HT-29 (cell line): Measurements from ENCODE around the gene RNF32. TPM values are rescaled to one million over a fixed set of nuclear protein-coding genes. Genes with fewer than 3 reads are reported as not detected.
A peak's percentile ranks its signal among the peaks of the same experiment; 100 is the strongest.

Experiments
- DNase-seq: peaks from one replicate; pipeline ENCODE4 v3.0.0-alpha.2; 2015; ENCODE audit warnings: low spot score
- total RNA-seq: library from RNA; depleted of rRNA; stranded (reverse); fragments of >200 nt; shearing (Covaris generic); gene quantifications from 2 replicates; pipeline ENCODE4 v1.2.3, GENCODE V29; 2014; rRNA removed

Gene RNF32
- total RNA-seq = 0.66 and 1.9 TPM in 2 replicates

- peak; percentile 96 for DNase-seq
These were observed at the start of gene RNF32 for GRCh38 chr7:156640257-156640948. RNF32 (plus strand) TSS chr7:156640774; CDS start chr7:156643878, 3,104 bp downstream.

- no peak for DNase-seq
These were observed 48.3 kb upstream of the RNF32 start for GRCh38 chr7:156592155-156592884.

- DNase-seq = no peak
These were observed 46.1 kb upstream of the RNF32 start for GRCh38 chr7:156594283-156595080.

GRCh38 chr7:156600496-156600895 is 40.1 kb upstream of the RNF32 start:
- no peak for DNase-seq

GRCh38 chr7:156602283-156602682 is 38.3 kb upstream of the RNF32 start:
- DNase-seq = no peak

- DNase-seq = no peak
These were observed 37.6 kb upstream of the RNF32 start for GRCh38 chr7:156603011-156603410.

- no peak for DNase-seq
These were observed 36.9 kb upstream of the RNF32 start for GRCh38 chr7:156603629-156604028.

GRCh38 chr7:156604311-156604710 is 36.3 kb upstream of the RNF32 start:
- no peak for DNase-seq

- no peak for DNase-seq
These were observed 35.5 kb upstream of the RNF32 start for GRCh38 chr7:156604836-156605695.

GRCh38 chr7:156606135-156606534 is 34.4 kb upstream of the RNF32 start:
- no peak for DNase-seq

GRCh38 chr7:156606691-156607331 is 33.8 kb upstream of the RNF32 start:
- no peak for DNase-seq

- DNase-seq = no peak
These were observed 33.0 kb upstream of the RNF32 start for GRCh38 chr7:156607332-156608172.

GRCh38 chr7:156608173-156608478 is 32.4 kb upstream of the RNF32 start:
- DNase-seq = no peak

- DNase-seq = peak; percentile 80
These were observed 31.3 kb upstream of the RNF32 start for GRCh38 chr7:156609010-156609877.

GRCh38 chr7:156610130-156610529 is 30.4 kb upstream of the RNF32 start:
- DNase-seq = no peak

- no peak for DNase-seq
These were observed 30.0 kb upstream of the RNF32 start for GRCh38 chr7:156610601-156611000.

GRCh38 chr7:156611014-156612010 is 29.3 kb upstream of the RNF32 start:
- DNase-seq = no peak

GRCh38 chr7:156612930-156613329 is 27.6 kb upstream of the RNF32 start:
- DNase-seq = no peak
